Breast epithelium (tissue), 4 donors: ENCODE measurements around the gene APIP. TPM values are rescaled to one million over a fixed set of nuclear protein-coding genes. Genes with fewer than 3 reads are reported as not detected.
"Not testable (repeated sequence)": the region's sequence is repeated elsewhere in the genome, so short reads cannot be mapped to it uniquely, and the experiment has no call there.

ENCODE experiments used
- DNase-seq, 2 donors: peaks; one replicate each; pipeline ENCODE4 v3.0.0-alpha.2; 2019; ENCODE audit warnings: low spot score in 2 of 2
- H3K27ac ChIP-seq, 2 donors: fragments of 200-600 bp; sonication (generic) in 1 of 2; one replicate each; pipeline ENCODE4 v1.5.1; 2016 to 2019; ENCODE audit warnings: mild to moderate bottlenecking in 1 of 2
- H3K27me3 ChIP-seq, 2 donors: fragments of 200-600 bp; sonication (generic) in 1 of 2; one replicate each; pipeline versions ENCODE4 v1.5.1 to v1.6.0; 2017 to 2019; ENCODE audit warnings: control low read depth in 1 of 2, mild to moderate bottlenecking in 1 of 2
- H3K36me3 ChIP-seq: fragments of 200-600 bp; one replicate; pipeline ENCODE4 v1.5.1; 2019
- H3K4me1 ChIP-seq, 2 donors: fragments of 200-600 bp; sonication (generic); one replicate each; pipeline ENCODE4 v1.5.1; 2016 to 2019; ENCODE audit warnings: control low read depth in 1 of 2
- H3K4me3 ChIP-seq, 3 donors: fragments of 200-600 bp; sonication (generic); 1 replicate in 2 of 3; 2 replicates in 1 of 3; pipeline ENCODE4 v1.5.1; 2016 to 2019; ENCODE audit warnings: mild to moderate bottlenecking in 3 of 3, moderate library complexity in 2 of 3
- H3K9me3 ChIP-seq, 2 donors: fragments of 200-600 bp; sonication (generic) in 1 of 2; one replicate each; pipeline ENCODE4 v1.5.1; 2016 to 2019; ENCODE audit warnings: control low read depth in 1 of 2
- CTCF ChIP-seq, 3 donors: fragments of 450-650 bp; IDR thresholded peaks; one replicate each; pipeline ENCODE4 v1.5.1; 2016 to 2017; ENCODE audit warnings: antibody characterized with exemption in 3 of 3, mild to moderate bottlenecking in 3 of 3, moderate library complexity in 3 of 3
- POLR2A ChIP-seq: fragments of 450-650 bp; IDR thresholded peaks from one replicate; pipeline ENCODE4 v1.6.1; 2016; ENCODE audit warnings: antibody characterized with exemption, mild to moderate bottlenecking, moderate library complexity
- POLR2AphosphoS5 ChIP-seq, 3 donors: sonication (generic); formaldehyde crosslinking; IDR thresholded peaks; one replicate each; pipeline ENCODE4 v1.6.1; 2017; ENCODE audit warnings: antibody characterized with exemption in 3 of 3
- intact Hi-C: fragments of 100-400 bp; cut with DNase I; formaldehyde crosslinking; loops from one replicate; pipeline ENCODE4 v1.15.1; 2023; ENCODE audit warnings: low total_unique reads
- total RNA-seq, 3 donors: library from RNA; depleted of rRNA; stranded (reverse); fragments of >200 nt; gene quantifications; one replicate each; pipeline ENCODE4 v1.1.0, GENCODE V29; 2016

APIP gene
- total RNA-seq, 3 donors from 2014 or later, result 27.7 to 46.4 (median 29.8) TPM

DNA sequence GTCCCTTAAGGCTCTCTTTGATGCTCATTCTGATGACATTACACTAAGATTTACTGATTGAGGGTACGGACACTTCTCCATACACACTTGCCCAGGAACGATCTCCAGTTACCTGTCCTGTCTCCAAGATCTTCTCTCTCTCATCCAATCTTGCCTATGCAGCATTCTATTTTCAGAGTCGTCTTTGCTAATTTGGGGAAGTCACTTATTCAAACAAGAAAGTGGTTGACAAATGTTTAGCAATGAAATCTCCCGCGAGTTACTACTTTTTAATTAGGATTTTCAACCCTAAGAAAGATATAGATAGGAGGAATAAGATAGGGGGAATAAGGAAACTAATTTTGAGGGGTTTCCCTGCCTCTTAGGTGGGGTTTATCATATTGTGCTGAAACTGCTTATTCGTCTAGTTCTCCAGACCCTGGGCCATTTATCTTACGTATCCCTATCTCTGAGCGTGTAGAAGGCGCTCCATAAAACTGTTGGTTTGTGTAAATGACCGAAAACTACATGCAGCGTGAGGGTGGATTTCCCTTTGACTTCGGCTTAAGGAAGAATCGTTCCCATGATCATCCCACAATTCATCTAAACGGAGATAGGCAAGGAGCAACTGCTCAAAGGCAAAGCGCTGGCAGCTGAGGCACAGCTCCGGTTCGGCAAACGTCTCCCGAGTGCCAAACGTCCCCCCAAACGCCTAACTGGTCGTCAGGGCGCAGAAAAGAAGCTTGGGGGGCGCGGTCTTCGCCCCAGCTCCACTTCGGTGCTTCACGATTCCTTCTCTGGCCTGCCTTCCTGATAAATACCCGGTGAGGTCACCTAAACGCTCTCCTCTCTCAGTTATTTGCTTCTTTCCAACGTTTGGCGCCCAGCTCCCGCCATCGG, 804 bp downstream of the APIP start:
- H3K4me1 ChIP-seq, result peaks cover 0 to 10% of the 10 kb centered on the region in 2 donors
- no peaks in the 10 kb centered on the region for H3K27me3 ChIP-seq
- intact Hi-C loops, result no loop called here
- H3K27ac ChIP-seq, result peak overlapping the region; percentile 94 to 97
- no peak for TF ChIP-seq POLR2A
- TF ChIP-seq POLR2AphosphoS5 (IDR thresholded peaks at IDR 0.05), result no peak
- TF ChIP-seq CTCF (IDR thresholded peaks at IDR 0.05), result no peak
- no peaks in the 10 kb centered on the region for H3K9me3 ChIP-seq
- H3K4me3 ChIP-seq, result peak overlapping the region; percentile 81 to 86 (median 82)
- no peak for DNase-seq
- H3K36me3 ChIP-seq, result no peaks in the 10 kb centered on the region

GRCh38 chr11:34913556-34913955, 2.6 kb downstream of the APIP start:
- not testable (repeated sequence) for H3K36me3 ChIP-seq

GRCh38 chr11:34911676-34912075, 4.5 kb downstream of the APIP start:
- no peaks in the 10 kb centered on the region for H3K9me3 ChIP-seq
- no peak overlapping the region for H3K4me3 ChIP-seq
- H3K27me3 ChIP-seq, result no peaks in the 10 kb centered on the region
- no peak for DNase-seq
- H3K27ac ChIP-seq, result no peak overlapping the region
- intact Hi-C loops, result no loop called here
- TF ChIP-seq POLR2AphosphoS5 (IDR thresholded peaks at IDR 0.05) (no peak), CTCF (IDR thresholded peaks at IDR 0.05) (no peak), POLR2A (no peak)
- H3K4me1 ChIP-seq, result peaks cover 0 to 5% of the 10 kb centered on the region in 2 donors
- no peaks in the 10 kb centered on the region for H3K36me3 ChIP-seq

More at GRCh38 chr11:34913556-34913955, 2.6 kb downstream of the APIP start:
- intact Hi-C loops, H3K27ac ChIP-seq, H3K9me3 ChIP-seq, DNase-seq, H3K27me3 ChIP-seq, H3K4me3 ChIP-seq, H3K4me1 ChIP-seq: not testable (repeated sequence)

DNA sequence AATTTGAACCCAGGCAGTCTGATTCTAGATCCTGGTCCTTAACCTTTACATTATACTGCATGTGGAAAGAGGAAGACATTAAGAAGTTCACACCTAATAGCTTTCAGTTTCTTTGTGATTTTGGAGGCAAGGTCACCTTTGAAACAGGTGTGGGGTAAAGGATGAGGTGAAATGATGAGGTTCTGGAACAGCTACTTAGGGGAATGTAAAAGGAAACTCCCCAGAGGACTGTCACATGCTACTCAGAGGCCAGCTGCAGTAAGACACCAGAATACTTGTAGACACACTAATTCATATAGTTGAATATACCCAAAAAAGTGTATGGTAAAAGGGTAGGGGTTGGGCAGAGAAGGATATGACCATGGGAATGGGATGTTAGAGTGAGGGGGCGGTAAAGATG, 5.4 kb downstream of the APIP start:
- Histone ChIP-seq H3K36me3 (no peaks in the 10 kb centered on the region), H3K4me3 (no peak overlapping the region), H3K27me3 (no peaks in the 10 kb centered on the region), H3K27ac (peak overlapping the region in 1 of 2 donors; percentile 73), H3K9me3 (no peaks in the 10 kb centered on the region), H3K4me1 (peaks cover 0 to 5% of the 10 kb centered on the region in 2 donors)
- DNase-seq, result no peak
- intact Hi-C loops, result no loop called here
- TF ChIP-seq POLR2A (no peak), POLR2AphosphoS5 (IDR thresholded peaks at IDR 0.05) (no peak), CTCF (IDR thresholded peaks at IDR 0.05) (no peak)

DNA sequence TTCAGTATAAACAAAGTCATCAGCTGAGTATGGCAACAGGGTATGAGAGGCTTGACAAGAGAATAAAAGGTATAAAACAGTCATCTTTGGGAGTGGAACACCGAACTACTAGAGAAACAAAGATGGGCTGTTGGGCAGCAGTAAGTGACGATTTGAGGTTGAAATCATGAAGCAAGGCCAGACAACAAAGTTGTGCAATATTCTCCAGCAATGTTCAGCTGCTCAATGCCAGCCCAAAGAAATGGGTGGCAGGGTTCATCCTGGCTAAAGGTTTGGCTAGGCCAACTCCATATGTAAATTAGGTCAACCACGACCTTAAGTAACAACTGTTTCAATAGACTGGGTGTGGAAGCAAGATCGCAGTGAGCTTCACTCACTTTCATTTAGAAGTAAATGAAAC, 6.2 kb downstream of the APIP start:
- H3K36me3 ChIP-seq, result no peaks in the 10 kb centered on the region
- H3K27ac ChIP-seq, result peak overlapping the region; percentile 8 to 73
- H3K4me1 ChIP-seq, result peaks cover 0 to 5% of the 10 kb centered on the region in 2 donors
- no peaks in the 10 kb centered on the region for H3K27me3 ChIP-seq
- no peaks in the 10 kb centered on the region for H3K9me3 ChIP-seq
- intact Hi-C loops, result no loop called here
- TF ChIP-seq POLR2AphosphoS5 (IDR thresholded peaks at IDR 0.05) (peak in 1 of 3 donors; percentile 30), POLR2A (no peak)
- DNase-seq, result no peak
- H3K4me3 ChIP-seq, result no peak overlapping the region

DNA sequence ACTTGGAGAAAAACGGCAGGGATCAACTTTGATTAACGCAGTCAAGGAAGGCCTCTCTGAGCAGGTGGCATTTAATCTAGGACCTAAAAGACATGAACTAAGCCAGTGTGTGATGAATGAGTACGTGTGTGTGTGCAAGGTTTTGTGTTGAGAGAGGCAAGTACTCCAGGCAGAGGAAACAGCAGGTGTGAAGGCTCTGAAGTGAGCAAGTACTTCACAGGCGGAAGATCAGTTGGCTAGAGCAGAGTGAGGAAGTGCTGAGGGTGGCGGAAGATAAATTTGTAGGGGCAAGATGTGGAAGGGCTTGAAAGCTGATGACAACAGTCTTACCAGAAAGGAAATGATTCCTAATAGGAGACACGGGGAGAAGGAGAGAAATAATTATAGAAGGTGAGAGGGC, 6.8 kb downstream of the APIP start:
- peak overlapping the region; percentile 8 to 73 for H3K27ac ChIP-seq
- H3K4me1 ChIP-seq, result peaks cover 0 to 5% of the 10 kb centered on the region in 2 donors
- intact Hi-C loops, result no loop called here
- H3K27me3 ChIP-seq, result no peaks in the 10 kb centered on the region
- H3K4me3 ChIP-seq, result no peak overlapping the region
- TF ChIP-seq CTCF (IDR thresholded peaks at IDR 0.05), result no peak
- no peak for TF ChIP-seq POLR2A
- no peak for TF ChIP-seq POLR2AphosphoS5 (IDR thresholded peaks at IDR 0.05)
- no peak for DNase-seq
- H3K9me3 ChIP-seq, result no peaks in the 10 kb centered on the region
- H3K36me3 ChIP-seq, result no peaks in the 10 kb centered on the region
